Measurements from ENCODE around the gene KIAA1958.

DNA sequence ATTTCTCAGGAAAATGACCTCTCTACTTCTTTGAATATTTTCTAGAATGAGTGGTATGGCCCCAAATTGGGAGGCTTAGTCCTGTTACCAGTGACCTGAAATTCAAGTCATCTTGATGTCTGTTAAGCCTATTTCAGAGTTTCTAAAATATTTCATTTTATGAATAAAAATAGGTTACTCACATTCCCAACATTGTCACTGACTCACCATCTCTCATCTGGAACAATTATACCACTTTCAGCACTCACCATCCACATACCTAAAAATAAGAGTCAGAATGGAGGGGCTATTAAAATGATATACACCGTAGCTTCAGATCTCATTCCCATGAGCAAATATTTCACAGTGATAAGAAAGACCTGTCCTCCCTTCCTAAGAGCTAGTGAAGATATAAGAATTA lies 71.8 kb downstream of the KIAA1958 start:
- TF ChIP-seq CTCF (IDR thresholded peaks at IDR 0.05 in 8 of 11, conservative IDR thresholded peaks at IDR 0.05 in 3 of 11) (no peak), POLR2A (IDR thresholded peaks at IDR 0.05) (no peak)
